Right atrium auricular region (tissue), 2 donors: ENCODE measurements around the gene NT5C3A. TPM values are rescaled to one million over a fixed set of nuclear protein-coding genes. Genes with fewer than 3 reads are reported as not detected.

ENCODE experiments used
- DNase-seq: peaks from one replicate; pipeline ENCODE4 v3.0.0-alpha.2; 2019; ENCODE audit warnings: low spot score
- H3K27ac ChIP-seq, 2 donors: fragments of 200-600 bp; sonication (generic); 1 replicate in 1 of 2; 2 replicates in 1 of 2; pipeline ENCODE4 v1.5.1; 2016 to 2019
- H3K27me3 ChIP-seq, 2 donors: fragments of 200-600 bp; sonication (generic); one replicate each; pipeline versions ENCODE4 v1.5.1 to v1.6.0; 2017 to 2019
- H3K36me3 ChIP-seq: fragments of 200-600 bp; sonication (generic); one replicate; pipeline ENCODE4 v1.5.1; 2016
- H3K4me1 ChIP-seq, 2 donors: fragments of 200-600 bp; sonication (generic); one replicate each; pipeline versions ENCODE4 v1.5.1 to v1.6.0; 2017 to 2019
- H3K4me3 ChIP-seq, 2 donors: fragments of 200-600 bp; sonication (generic); 1 replicate in 1 of 2; 2 replicates in 1 of 2; pipeline ENCODE4 v1.5.1; 2017 to 2019; ENCODE audit warnings: mild to moderate bottlenecking in 1 of 2, moderate library complexity in 1 of 2
- H3K9me3 ChIP-seq, 2 donors: fragments of 200-600 bp; sonication (generic); one replicate each; pipeline ENCODE4 v1.5.1; 2019
- total RNA-seq, 2 donors: library from RNA; depleted of rRNA; stranded (reverse); fragments of >200 nt; gene quantifications; one replicate each; pipeline ENCODE4 v1.1.0, GENCODE V29; 2016
- TF ChIP-seq, protein P1 (sequence below), 2 donors: fragments of 200-600 bp; sonication (generic); IDR thresholded peaks; one replicate each; pipeline ENCODE4 v1.5.1; 2019; ENCODE audit warnings: antibody characterized with exemption in 2 of 2

Gene NT5C3A
- total RNA-seq, 2 donors from 2014 or later, result 15.4 to 15.6 TPM

DNA sequence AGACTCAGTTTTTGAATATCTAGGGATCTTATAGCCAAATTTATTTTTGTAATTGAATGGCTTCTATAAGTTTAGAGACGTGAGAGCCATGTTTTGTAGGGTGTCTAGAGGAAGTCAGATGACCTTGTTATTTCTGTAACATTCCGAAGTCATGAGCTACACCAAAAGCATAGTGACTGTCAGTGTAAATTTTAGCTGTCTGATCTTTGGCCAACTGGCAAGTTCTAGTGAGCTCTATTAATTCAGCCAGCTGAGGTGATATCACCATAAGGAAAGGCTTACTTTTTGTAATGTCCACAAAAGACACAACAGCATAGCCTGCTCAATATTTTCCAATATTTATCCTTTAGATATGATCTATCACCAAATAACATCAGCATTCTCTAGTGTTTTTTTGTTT lies 9.9 kb upstream of the NT5C3A start:
- Histone ChIP-seq H3K4me3 (no peak overlapping the region), H3K4me1 (no peaks in the 10 kb centered on the region), H3K27me3 (no peaks in the 10 kb centered on the region), H3K36me3 (no peaks in the 10 kb centered on the region), H3K9me3 (peaks cover 0 to 9% of the 10 kb centered on the region in 2 donors), H3K27ac (peak overlapping the region in 1 of 2 donors; percentile 31)
- no peak for DNase-seq
- TF ChIP-seq, protein P1, sequence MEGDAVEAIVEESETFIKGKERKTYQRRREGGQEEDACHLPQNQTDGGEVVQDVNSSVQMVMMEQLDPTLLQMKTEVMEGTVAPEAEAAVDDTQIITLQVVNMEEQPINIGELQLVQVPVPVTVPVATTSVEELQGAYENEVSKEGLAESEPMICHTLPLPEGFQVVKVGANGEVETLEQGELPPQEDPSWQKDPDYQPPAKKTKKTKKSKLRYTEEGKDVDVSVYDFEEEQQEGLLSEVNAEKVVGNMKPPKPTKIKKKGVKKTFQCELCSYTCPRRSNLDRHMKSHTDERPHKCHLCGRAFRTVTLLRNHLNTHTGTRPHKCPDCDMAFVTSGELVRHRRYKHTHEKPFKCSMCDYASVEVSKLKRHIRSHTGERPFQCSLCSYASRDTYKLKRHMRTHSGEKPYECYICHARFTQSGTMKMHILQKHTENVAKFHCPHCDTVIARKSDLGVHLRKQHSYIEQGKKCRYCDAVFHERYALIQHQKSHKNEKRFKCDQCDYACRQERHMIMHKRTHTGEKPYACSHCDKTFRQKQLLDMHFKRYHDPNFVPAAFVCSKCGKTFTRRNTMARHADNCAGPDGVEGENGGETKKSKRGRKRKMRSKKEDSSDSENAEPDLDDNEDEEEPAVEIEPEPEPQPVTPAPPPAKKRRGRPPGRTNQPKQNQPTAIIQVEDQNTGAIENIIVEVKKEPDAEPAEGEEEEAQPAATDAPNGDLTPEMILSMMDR (IDR thresholded peaks at IDR 0.05), result no peak

DNA sequence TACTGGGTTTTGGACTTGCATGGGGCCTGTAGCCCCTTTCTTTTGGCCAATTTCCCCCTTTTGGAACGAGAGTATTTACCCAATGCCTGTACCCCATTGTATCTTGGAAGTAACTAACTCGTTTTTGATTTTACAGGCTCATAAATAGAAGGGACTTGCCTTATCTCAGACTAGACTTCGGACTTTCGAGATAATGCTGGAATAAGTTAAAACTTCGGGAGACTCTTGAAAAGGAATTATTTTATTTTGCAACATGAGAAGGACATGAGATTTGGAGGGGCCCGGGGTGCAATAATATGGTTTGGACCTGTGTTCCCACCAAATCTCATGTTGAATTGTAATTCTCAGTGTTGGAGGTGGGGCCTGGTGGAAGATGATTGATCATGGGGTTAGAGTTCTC lies 8.3 kb upstream of the NT5C3A start:
- Histone ChIP-seq H3K9me3 (peaks cover 0 to 15% of the 10 kb centered on the region in 2 donors), H3K4me1 (no peaks in the 10 kb centered on the region), H3K27ac (no peak overlapping the region), H3K4me3 (no peak overlapping the region), H3K36me3 (no peaks in the 10 kb centered on the region), H3K27me3 (no peaks in the 10 kb centered on the region)
- DNase-seq, result no peak
- TF ChIP-seq, protein P1 (IDR thresholded peaks at IDR 0.05), result no peak

DNA sequence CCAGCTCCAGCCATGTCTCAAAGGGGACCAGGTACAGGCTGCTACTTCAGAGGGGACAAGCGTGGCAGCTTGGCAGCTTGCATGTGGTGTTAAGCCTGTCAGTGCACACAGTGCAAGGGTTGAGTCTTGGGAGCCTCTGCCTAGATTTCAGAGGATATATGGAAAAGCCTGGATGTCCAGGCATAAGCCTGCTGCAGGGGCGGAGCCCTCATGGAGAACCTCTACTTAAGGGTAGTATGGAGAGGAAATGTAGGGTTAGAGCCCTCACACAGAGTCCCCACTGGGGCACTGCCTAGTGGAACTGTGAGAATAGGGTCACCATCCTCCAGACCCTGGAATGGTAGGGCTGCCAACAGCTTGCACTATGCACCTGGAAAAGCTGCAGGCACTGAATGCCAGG lies 7.7 kb upstream of the NT5C3A start:
- no peaks in the 10 kb centered on the region for H3K4me1 ChIP-seq
- H3K27me3 ChIP-seq, result no peaks in the 10 kb centered on the region
- DNase-seq, result no peak
- no peaks in the 10 kb centered on the region for H3K36me3 ChIP-seq
- H3K9me3 ChIP-seq, result peaks cover 0 to 17% of the 10 kb centered on the region in 2 donors
- H3K27ac ChIP-seq, result no peak overlapping the region
- TF ChIP-seq, protein P1 (IDR thresholded peaks at IDR 0.05), result no peak
- H3K4me3 ChIP-seq, result no peak overlapping the region

DNA sequence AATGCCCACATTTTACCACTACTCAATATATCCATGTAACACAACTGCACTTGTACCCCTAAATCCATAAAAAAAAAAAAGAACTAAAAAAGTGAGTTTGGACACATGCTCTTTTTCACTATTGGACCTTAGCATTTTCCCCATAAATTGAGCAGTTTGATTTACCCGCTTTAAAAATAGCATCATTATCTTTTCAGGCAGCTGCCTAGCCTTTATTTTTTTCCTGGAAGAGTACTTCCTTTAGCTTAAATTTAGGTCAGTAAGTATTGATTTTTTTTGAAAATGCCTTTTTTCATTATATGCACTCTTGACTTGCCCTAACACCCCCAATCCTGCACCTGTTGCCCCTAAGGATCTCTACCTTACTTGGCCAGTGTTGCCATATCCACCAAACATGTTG lies 5.3 kb upstream of the NT5C3A start:
- Histone ChIP-seq H3K27ac (no peak overlapping the region), H3K36me3 (no peaks in the 10 kb centered on the region), H3K4me1 (peaks cover 0 to 9% of the 10 kb centered on the region in 2 donors), H3K27me3 (no peaks in the 10 kb centered on the region), H3K4me3 (no peak overlapping the region), H3K9me3 (peaks cover 0 to 17% of the 10 kb centered on the region in 2 donors)
- no peak for DNase-seq
- TF ChIP-seq, protein P1 (IDR thresholded peaks at IDR 0.05), result no peak

DNA sequence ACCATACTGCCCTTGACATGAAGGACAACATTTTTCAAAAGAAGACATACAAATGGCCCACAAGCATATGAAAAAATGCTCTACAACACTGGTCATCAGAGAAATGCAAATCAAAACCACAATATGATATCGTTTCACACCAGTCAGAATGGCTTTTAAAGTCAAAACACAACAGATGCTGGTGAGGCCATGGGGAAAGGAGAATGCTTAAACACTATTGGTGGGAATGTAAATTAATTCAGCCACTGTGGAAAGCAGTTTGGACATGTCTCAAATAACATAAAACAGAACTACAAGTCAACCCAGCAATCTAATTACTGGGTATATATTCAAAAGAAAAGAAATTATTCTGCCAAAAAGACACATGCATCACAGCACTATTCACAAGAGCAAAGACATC lies 4.2 kb upstream of the NT5C3A start:
- Histone ChIP-seq H3K36me3 (no peaks in the 10 kb centered on the region), H3K27ac (no peak overlapping the region), H3K4me3 (no peak overlapping the region), H3K9me3 (peaks cover 0 to 17% of the 10 kb centered on the region in 2 donors), H3K27me3 (no peaks in the 10 kb centered on the region), H3K4me1 (peaks cover 0 to 9% of the 10 kb centered on the region in 2 donors)
- no peak for DNase-seq
- TF ChIP-seq, protein P1 (IDR thresholded peaks at IDR 0.05), result no peak

DNA sequence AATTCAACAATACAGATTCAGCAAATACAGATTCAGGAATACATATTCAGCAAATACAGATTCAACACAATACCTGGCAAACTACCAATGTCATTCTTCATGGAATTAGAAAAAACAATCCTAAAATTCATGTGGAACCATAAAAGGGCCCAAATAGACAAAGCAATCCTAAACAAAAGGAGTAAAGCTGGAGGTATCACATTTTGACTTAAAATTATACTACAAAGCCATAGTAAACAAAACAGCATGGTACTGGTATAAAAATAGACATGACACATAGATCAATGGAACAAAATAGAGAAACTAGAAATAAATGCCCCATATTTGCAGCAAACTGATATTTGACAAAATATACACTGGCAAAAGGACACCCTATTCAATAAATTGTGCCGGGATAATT lies 3.4 kb upstream of the NT5C3A start:
- Histone ChIP-seq H3K4me1 (peaks cover 0 to 16% of the 10 kb centered on the region in 2 donors), H3K9me3 (peaks cover 0 to 17% of the 10 kb centered on the region in 2 donors), H3K27ac (no peak overlapping the region), H3K4me3 (no peak overlapping the region), H3K36me3 (no peaks in the 10 kb centered on the region), H3K27me3 (no peaks in the 10 kb centered on the region)
- TF ChIP-seq, protein P1 (IDR thresholded peaks at IDR 0.05), result no peak
- DNase-seq, result no peak
